DND-41 (cell line): ENCODE measurements around the gene HECW1.

Experiments
- ATAC-seq: fragments of 200-7000 bp; cut with Tn5 transposase; 3 replicates; pipeline ENCODE4 v1.9.1; 2021; ENCODE audit warnings: low read depth; ENCODE audit not compliant: insufficient read depth
- DNase-seq: peaks from one replicate; pipeline ENCODE4 v3.0.0-alpha.2; 2020
- H2AFZ ChIP-seq: 2 replicates; pipeline ENCODE4 v1.6.0; 2012; ENCODE audit warnings: low read depth, low read length
- H3K27ac ChIP-seq: 2 replicates; pipeline ENCODE4 v1.5.1; 2012; ENCODE audit warnings: low read length, inconsistent platforms
- H3K27me3 ChIP-seq: fragments of 200-600 bp; sonication (generic); 2 replicates; pipeline ENCODE4 v1.6.0; 2012; ENCODE audit warnings: low read length, mild to moderate bottlenecking, inconsistent platforms; ENCODE audit not compliant: insufficient read depth, poor library complexity
- H3K36me3 ChIP-seq: 2 replicates; pipeline ENCODE4 v1.5.1; 2012; ENCODE audit warnings: low read length, inconsistent platforms; ENCODE audit not compliant: insufficient read depth
- H3K4me1 ChIP-seq: 2 replicates; pipeline ENCODE4 v1.5.1; 2012; ENCODE audit warnings: mild to moderate bottlenecking, low read length; ENCODE audit not compliant: insufficient read depth
- H3K4me2 ChIP-seq: 2 replicates; pipeline ENCODE4 v1.6.0; 2012; ENCODE audit warnings: mild to moderate bottlenecking, moderate library complexity, low read length, inconsistent platforms; ENCODE audit not compliant: insufficient read depth
- H3K4me3 ChIP-seq, 2 experiments: fragments of 200-600 bp in 1 of 2; shearing (Covaris generic) in 1 of 2; 2 replicates each; pipeline ENCODE4 v1.5.1; 2012 to 2016; ENCODE audit warnings: inconsistent platforms in 2 of 2, low read length in 2 of 2, mild to moderate bottlenecking in 2 of 2, low read depth in 1 of 2, moderate library complexity in 1 of 2
- H3K79me2 ChIP-seq: 2 replicates; pipeline ENCODE4 v1.6.0; 2012; ENCODE audit warnings: low read length, inconsistent platforms; ENCODE audit not compliant: insufficient read depth
- H3K9ac ChIP-seq: 2 replicates; pipeline ENCODE4 v1.6.0; 2012; ENCODE audit warnings: low read depth, mild to moderate bottlenecking, inconsistent platforms, low read length, moderate library complexity
- H3K9me3 ChIP-seq: 2 replicates; pipeline ENCODE4 v1.5.1; 2012; ENCODE audit warnings: low read length, moderate library complexity, mild to moderate bottlenecking, inconsistent platforms; ENCODE audit not compliant: insufficient read depth, severe bottlenecking
- H4K20me1 ChIP-seq: 2 replicates; pipeline ENCODE4 v1.6.0; 2012; ENCODE audit warnings: low read length; ENCODE audit not compliant: insufficient read depth
- CTCF ChIP-seq: IDR thresholded peaks from 2 replicates; pipeline ENCODE4 v1.5.1; 2012; ENCODE audit warnings: borderline replicate concordance, low read length, moderate library complexity, mild to moderate bottlenecking; ENCODE audit not compliant: poor library complexity, severe bottlenecking; ENCODE audit errors: extremely low read depth
- EZH2 ChIP-seq: IDR thresholded peaks from 3 replicates; pipeline ENCODE4 v1.6.1; 2012; ENCODE audit warnings: borderline replicate concordance, low read depth, mild to moderate bottlenecking, moderate library complexity, low read length, inconsistent platforms; ENCODE audit not compliant: severe bottlenecking

Gene HECW1

GRCh38 chr7:43502941-43503340 lies 390.5 kb downstream of the HECW1 start:
- no peak for TF ChIP-seq EZH2
- no peak for TF ChIP-seq CTCF
- no peaks in the 10 kb centered on the region for H3K9me3 ChIP-seq
- no peak for DNase-seq

GRCh38 chr7:43505412-43505811 lies 393.0 kb downstream of the HECW1 start:
- H4K20me1 ChIP-seq, result no peaks in the 10 kb centered on the region
- no peak for TF ChIP-seq CTCF
- no peak for TF ChIP-seq EZH2
- peaks cover 32% of the 10 kb centered on the region for H3K4me1 ChIP-seq
- no peaks in the 10 kb centered on the region for H3K27me3 ChIP-seq
- no peak for ATAC-seq
- H3K9ac ChIP-seq, result no peak overlapping the region
- no peaks in the 10 kb centered on the region for H3K9me3 ChIP-seq
- no peaks in the 10 kb centered on the region for H3K36me3 ChIP-seq
- no peak overlapping the region for H3K4me2 ChIP-seq
- DNase-seq, result no peak
- H2AFZ ChIP-seq, result no peak overlapping the region
- no peak overlapping the region for H3K4me3 ChIP-seq
- no peak overlapping the region for H3K27ac ChIP-seq
- no peaks in the 10 kb centered on the region for H3K79me2 ChIP-seq

More at GRCh38 chr7:43502941-43503340, 390.5 kb downstream of the HECW1 start:
- H3K9ac ChIP-seq, result no peak overlapping the region
- no peak overlapping the region for H2AFZ ChIP-seq
- ATAC-seq, result no peak
- no peaks in the 10 kb centered on the region for H3K27me3 ChIP-seq
- H3K4me3 ChIP-seq, result no peak overlapping the region
- no peak overlapping the region for H3K4me2 ChIP-seq
- no peaks in the 10 kb centered on the region for H3K36me3 ChIP-seq
- H3K79me2 ChIP-seq, result no peaks in the 10 kb centered on the region
- no peaks in the 10 kb centered on the region for H4K20me1 ChIP-seq
- H3K27ac ChIP-seq, result no peak overlapping the region
- H3K4me1 ChIP-seq, result peaks cover 13% of the 10 kb centered on the region

GRCh38 chr7:43506460-43506859 lies 394.0 kb downstream of the HECW1 start:
- TF ChIP-seq CTCF (no peak), EZH2 (no peak)
- Histone ChIP-seq H3K9ac (no peak overlapping the region), H2AFZ (no peak overlapping the region), H3K36me3 (no peaks in the 10 kb centered on the region), H3K4me2 (no peak overlapping the region), H3K9me3 (no peaks in the 10 kb centered on the region), H3K4me1 (peaks cover 43% of the 10 kb centered on the region), H3K27me3 (no peaks in the 10 kb centered on the region), H3K27ac (no peak overlapping the region), H4K20me1 (no peaks in the 10 kb centered on the region), H3K79me2 (no peaks in the 10 kb centered on the region), H3K4me3 (no peak overlapping the region)
- no peak for DNase-seq
- no peak for ATAC-seq

GRCh38 chr7:43508461-43508860 lies 396.0 kb downstream of the HECW1 start:
- DNase-seq (peak; percentile 83), ATAC-seq (peak; percentile 83)
- Histone ChIP-seq H3K4me2 (no peak overlapping the region; the same call in 1 of the 2 replicates), H3K36me3 (no peaks in the 10 kb centered on the region), H3K79me2 (no peaks in the 10 kb centered on the region), H3K4me3 (no peak overlapping the region), H3K27ac (peak overlapping the region; percentile 69), H3K9me3 (no peaks in the 10 kb centered on the region), H3K27me3 (no peaks in the 10 kb centered on the region), H3K9ac (peak overlapping the region; percentile 11; the same call in 1 of the 2 replicates), H4K20me1 (no peaks in the 10 kb centered on the region), H3K4me1 (peaks cover 58% of the 10 kb centered on the region), H2AFZ (no peak overlapping the region)
- no peak for TF ChIP-seq EZH2
- TF ChIP-seq CTCF, result no peak
